Measurements from ENCODE around the gene ZBED6.
A peak's percentile ranks its signal among the peaks of the same experiment; 100 is the strongest.
"Not testable (repeated sequence)": the region's sequence is repeated elsewhere in the genome, so short reads cannot be mapped to it uniquely, and the experiment has no call there.

The ZBED6 gene

DNA sequence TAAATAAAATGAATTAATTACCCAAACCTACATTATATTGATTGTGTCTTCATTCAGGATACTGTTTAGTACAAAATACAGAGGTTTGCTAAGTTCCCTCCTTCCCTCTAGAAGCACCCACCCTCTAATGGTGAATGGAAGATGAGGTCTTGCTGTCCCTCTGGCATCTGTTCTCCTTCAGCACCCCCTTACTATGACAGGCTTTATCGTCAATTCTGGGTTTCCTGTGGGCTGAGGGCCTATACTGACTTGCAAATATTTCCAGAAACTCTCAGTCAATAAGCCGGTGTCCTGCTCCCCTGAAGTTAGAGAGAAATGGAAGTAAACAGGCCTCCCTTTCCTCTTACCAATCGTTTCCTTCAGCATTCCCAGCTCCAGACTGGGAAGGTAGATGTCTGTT, 17.3 kb upstream of the ZBED6 start:
- no peak for DNase-seq (ENCODE audit: low read depth in 2 of 2)

GRCh38 chr1:203778789-203779188, 16.6 kb upstream of the ZBED6 start:
- DNase-seq (ENCODE audit: low read depth in 2 of 2) = no peak

GRCh38 chr1:203781962-203782361, 13.5 kb upstream of the ZBED6 start:
- no peak for DNase-seq (ENCODE audit: low read depth in 2 of 2)

- no peak for DNase-seq (ENCODE audit: low read depth in 2 of 2)
Observed at GRCh38 chr1:203789966-203790365, 5.5 kb upstream of the ZBED6 start.

DNA sequence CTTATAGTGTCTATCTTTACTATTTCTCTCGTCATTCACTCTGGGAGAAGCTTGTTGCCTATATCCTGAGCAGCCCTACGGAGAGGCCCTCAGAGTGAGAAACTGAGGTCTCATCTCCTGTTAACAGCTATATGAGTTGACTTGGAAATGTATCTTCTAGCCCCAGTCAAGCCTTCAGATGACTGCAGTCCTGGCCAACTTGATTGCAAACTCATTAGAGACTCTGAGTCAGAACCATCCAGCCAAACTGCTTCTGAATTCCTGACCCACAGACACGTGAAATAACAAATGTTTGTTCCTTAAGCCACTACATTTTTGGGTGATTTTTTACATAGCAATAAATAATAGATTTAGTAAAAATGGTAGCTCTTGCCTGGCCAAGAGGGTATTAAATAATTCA, 3.9 kb upstream of the ZBED6 start:
- DNase-seq (ENCODE audit: low read depth in 2 of 2) = no peak

GRCh38 chr1:203792486-203792885, 2.9 kb upstream of the ZBED6 start:
- DNase-seq (ENCODE audit: low read depth in 2 of 2) = no peak

- DNase-seq (ENCODE audit: low read depth in 2 of 2) = not testable (repeated sequence)
Observed at GRCh38 chr1:203793561-203793960, 1.9 kb upstream of the ZBED6 start.

- no peak for DNase-seq (ENCODE audit: low read depth in 2 of 2)
Observed at GRCh38 chr1:203794764-203795440, 521 bp upstream of the ZBED6 start.

DNA sequence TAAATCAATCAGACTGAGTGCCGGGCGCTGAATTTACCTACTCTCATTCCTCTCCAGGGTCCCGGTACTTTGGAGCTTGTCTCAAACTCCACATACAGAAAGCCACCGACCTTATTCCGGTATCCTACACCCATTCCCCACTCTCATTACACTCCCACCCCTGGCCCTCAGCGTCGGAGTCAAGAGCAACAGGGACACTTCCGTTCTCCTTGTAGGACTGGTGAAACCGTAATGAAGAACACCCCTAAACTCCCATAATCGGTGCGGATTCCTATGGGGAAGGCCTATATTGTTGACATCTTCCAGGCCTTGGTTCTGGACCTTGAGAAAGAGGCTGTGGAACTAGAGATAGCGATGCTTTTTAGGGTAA, 798 bp downstream of the ZBED6 start:
- peak in 1 of 2 donors; percentile 1 for DNase-seq (ENCODE audit: low read depth in 2 of 2)

- no peak for DNase-seq (ENCODE audit: low read depth in 2 of 2)
Observed at GRCh38 chr1:203797216-203797615, 1.8 kb downstream of the ZBED6 start.

GRCh38 chr1:203797948-203798655, 2.7 kb downstream of the ZBED6 start:
- DNase-seq (ENCODE audit: low read depth in 2 of 2) = no peak

GRCh38 chr1:203799157-203799556, 3.7 kb downstream of the ZBED6 start:
- DNase-seq (ENCODE audit: low read depth in 2 of 2) = no peak

DNA sequence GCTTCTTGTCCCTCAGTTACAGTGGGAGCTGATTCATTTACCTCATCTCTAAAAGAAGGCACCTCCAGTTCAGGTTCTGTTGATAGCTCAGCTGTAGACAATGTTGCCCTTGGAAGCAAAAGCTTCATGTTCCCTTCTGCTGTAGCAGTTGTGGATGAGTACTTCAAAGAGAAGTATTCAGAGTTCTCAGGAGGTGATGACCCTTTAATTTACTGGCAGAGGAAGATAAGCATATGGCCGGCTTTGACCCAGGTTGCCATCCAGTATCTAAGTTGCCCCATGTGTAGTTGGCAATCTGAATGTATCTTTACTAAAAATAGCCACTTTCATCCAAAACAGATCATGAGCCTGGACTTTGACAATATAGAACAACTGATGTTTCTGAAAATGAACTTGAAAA, 4.5 kb downstream of the ZBED6 start:
- DNase-seq (ENCODE audit: low read depth in 2 of 2) = no peak

DNA sequence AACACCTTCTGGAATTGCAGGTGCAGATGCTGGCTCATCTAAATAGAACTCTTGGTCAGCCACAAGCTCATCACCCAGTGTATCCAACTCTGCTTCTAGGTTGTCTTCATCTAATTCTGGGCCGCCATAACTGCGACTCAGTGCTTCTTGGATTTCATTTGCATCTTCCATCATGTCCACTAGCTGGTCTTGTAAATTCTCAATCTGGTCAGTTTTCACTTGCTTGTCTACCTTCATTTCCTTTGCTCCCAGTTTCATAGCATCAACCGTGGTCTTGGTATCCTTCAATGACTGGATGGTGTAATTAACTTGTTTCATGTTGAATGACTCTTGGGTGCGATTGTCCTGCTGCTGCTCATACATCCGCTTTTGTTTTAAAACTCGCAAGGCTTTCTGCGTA, 10.3 kb downstream of the ZBED6 start:
- no peak for DNase-seq (ENCODE audit: low read depth in 2 of 2)

- no peak for DNase-seq (ENCODE audit: low read depth in 2 of 2)
Observed at GRCh38 chr1:203807196-203807595, 11.8 kb downstream of the ZBED6 start.

- DNase-seq (ENCODE audit: low read depth in 2 of 2) = no peak
Observed at GRCh38 chr1:203813581-203814341, 18.3 kb downstream of the ZBED6 start.

DNA sequence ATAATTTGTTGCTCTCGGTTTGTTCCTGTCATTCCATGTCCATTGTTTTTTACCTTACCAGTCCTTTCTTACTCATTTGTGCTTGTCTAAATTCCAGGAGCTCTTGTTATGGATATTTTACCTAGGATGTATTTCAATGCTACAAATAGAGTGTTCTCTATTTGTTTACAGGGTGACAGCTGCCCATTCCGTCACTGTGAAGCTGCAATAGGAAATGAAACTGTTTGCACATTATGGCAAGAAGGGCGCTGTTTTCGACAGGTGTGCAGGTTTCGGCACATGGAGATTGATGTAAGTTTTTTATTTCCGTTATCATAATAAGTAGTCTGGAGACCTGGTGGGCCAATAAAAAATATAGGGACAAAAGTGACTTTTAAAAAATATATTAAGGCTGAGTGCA, 23.0 kb downstream of the ZBED6 start:
- no peak for DNase-seq (ENCODE audit: low read depth in 2 of 2)

DNA sequence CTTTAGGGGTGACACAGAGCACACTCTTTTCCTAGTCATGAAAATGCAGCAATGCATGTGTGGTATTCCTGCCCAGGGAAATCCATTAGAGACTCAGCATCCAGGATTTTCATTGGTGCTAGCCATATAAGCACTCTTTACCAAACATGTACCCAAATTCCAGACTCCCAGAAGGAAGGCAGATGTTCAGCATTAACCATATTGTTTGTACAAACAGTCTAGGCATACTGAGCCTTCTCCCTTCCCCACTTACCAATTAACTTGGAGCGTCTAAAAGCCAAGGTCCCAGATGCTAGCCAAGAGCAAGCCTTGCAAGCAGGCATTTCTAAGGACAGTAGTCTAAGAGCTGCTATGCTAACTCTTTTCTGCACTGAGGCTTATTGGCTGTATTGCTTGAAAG, 27.9 kb downstream of the ZBED6 start:
- DNase-seq (ENCODE audit: low read depth in 2 of 2) = no peak

DNA sequence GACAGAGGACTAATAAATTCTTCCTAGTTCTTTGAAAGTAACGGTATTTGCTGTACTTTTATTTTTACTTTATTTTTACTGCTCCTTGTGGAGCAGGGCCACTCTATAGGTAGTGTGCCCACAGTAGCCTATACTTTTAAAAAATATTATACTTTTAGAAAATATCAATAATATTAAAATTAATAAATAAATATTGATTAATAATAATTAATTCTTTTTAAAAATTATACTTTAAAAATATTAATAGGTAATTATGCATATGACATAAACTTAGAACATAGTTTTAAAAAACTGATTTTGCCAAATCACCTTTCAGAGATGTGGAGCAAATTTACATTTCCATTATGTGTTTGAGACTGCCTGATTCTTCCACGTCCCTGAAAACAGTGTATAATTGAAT, 30.8 kb downstream of the ZBED6 start:
- no peak for DNase-seq (ENCODE audit: low read depth in 2 of 2)

DNA sequence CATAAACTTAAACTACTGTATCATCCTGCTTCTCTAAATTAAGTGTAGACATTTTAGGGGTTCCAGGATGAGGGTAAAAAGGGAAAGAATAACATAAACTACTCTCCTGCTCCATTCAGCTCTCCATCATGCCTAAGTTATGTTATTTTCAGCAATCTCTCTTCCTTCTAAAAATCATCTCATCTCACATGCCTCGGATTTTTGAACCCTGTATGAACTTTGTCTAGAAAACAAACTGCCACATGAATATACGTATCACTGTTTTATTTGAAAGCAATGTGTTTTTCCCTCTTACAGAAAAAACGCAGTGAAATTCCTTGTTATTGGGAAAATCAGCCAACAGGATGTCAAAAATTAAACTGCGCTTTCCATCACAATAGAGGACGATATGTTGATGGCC, 32.6 kb downstream of the ZBED6 start:
- DNase-seq (ENCODE audit: low read depth in 2 of 2) = no peak

- no peak for DNase-seq (ENCODE audit: low read depth in 2 of 2)
Observed at GRCh38 chr1:203828503-203828902, 33.1 kb downstream of the ZBED6 start.

DNA sequence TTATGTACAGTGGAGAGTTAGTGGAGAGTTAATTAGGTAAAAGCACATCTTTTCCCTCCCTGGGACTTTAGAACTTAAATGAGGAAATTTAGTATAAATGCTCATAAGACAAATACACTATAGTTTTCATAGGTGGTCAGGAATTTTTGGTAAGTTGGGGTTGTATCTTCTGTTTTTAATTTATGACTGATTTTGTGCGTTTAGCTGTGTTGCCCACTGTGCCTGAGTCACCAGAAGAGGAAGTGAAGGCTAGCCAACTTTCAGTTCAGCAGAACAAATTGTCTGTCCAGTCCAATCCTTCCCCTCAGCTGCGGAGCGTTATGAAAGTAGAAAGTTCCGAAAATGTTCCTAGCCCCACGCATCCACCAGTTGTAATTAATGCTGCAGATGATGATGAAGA, 33.8 kb downstream of the ZBED6 start:
- not testable (repeated sequence) for DNase-seq (ENCODE audit: low read depth in 2 of 2)

GRCh38 chr1:203835476-203835875, 40.1 kb downstream of the ZBED6 start:
- DNase-seq (ENCODE audit: low read depth in 2 of 2) = no peak
